ENCODE results near the gene ANGPT4. TPM values are rescaled to one million over a fixed set of nuclear protein-coding genes. Genes with fewer than 3 reads are reported as not detected.

ANGPT4 gene
- total and polyA plus RNA-seq, 2 of the 8 experiments (the other 6 are each of a cell fraction or from before 2014, with no cell fraction given) = 0.07 to 0.33 TPM

DNA sequence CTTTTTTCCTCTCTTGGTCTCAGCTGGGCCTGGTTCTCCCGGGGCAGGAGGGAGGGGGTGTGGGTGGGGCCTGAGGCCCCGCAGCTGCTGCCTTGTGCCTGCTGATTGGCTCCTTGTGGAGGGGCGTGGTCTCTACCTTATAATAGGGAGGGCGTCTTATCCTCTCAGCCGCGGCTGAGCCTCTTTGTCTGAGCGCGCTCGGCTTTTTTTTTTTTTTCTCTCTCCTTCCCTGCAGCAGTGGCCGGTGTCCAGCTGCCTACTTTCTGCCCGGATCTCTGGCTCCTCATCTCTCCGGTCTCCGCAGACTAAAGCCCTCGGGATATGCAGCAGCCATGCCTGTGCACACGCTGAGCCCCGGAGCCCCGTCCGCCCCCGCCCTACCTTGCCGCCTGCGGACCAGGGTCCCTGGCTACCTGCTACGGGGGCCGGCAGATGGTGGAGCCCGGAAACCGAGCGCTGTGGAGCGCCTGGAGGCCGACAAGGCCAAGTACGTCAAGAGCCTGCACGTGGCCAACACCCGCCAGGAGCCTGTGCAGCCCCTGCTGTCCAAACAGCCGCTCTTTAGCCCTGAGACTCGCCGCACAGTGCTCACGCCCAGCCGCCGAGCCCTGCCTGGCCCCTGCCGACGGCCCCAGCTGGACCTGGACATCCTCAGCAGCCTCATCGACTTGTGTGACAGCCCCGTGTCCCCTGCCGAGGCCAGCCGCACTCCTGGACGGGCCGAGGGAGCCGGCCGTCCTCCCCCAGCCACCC lies 71.5 kb downstream of the ANGPT4 start (continued):
- TF ChIP-seq NRF1 (IDR thresholded peaks at IDR 0.05; ENCODE audit: low read depth, low read length) (no peak), KDM4A (IDR thresholded peaks at IDR 0.05; ENCODE audit: low read depth, low read length, severe bottlenecking) (peak; percentile 72), SIX5 (IDR thresholded peaks at IDR 0.05; ENCODE audit: low read depth, low read length) (no peak), FOSL1 (IDR thresholded peaks at IDR 0.05; ENCODE audit: insufficient read depth, low read depth, low read length) (no peak)
